Pancreas (tissue), 10 donors: Measurements from ENCODE around the gene PNPLA7. TPM values are rescaled to one million over a fixed set of nuclear protein-coding genes. Genes with fewer than 3 reads are reported as not detected.
"Not testable (repeated sequence)": the region's sequence is repeated elsewhere in the genome, so short reads cannot be mapped to it uniquely, and the experiment has no call there.

Experiments
- ATAC-seq, 4 donors: fragments of 200-7000 bp; cut with Tn5 transposase; one replicate each; pipeline versions ENCODE4 v1.8.0 to v1.9.1; 2020; ENCODE audit warnings: mild to moderate bottlenecking in 4 of 4, moderate library complexity in 4 of 4
- DNase-seq, 6 donors: peaks; one replicate each; pipeline ENCODE4 v3.0.0-alpha.2; 2020
- FAIRE-seq: peaks from 2 replicates; lab custom pipeline; 2012; peaks lifted over from hg19 to GRCh38; lab: Jason Lieb, UNC
- H3K27ac ChIP-seq, 4 donors: fragments of 200-600 bp; sonication (generic); 1 replicate in 3 of 4; 2 replicates in 1 of 4; pipeline versions ENCODE4 v1.5.0 to v1.8.0; 2020
- H3K27me3 ChIP-seq, 4 donors: fragments of 200-600 bp; one replicate each; pipeline ENCODE4 v1.8.0; 2021
- H3K36me3 ChIP-seq, 3 donors: fragments of 200-600 bp; sonication (generic) in 1 of 3; one replicate each; pipeline versions ENCODE4 v1.5.0 to v1.8.0; 2020 to 2021
- H3K4me1 ChIP-seq, 3 donors: fragments of 200-600 bp; one replicate each; pipeline ENCODE4 v1.8.0; 2021
- H3K4me3 ChIP-seq, 4 donors: fragments of 200-600 bp; sonication (generic) in 2 of 4; one replicate each; pipeline versions ENCODE4 v1.5.0 to v1.8.0; 2020 to 2021
- H3K9me3 ChIP-seq, 4 donors: fragments of 200-600 bp; one replicate each; pipeline ENCODE4 v1.8.0; 2021
- CTCF ChIP-seq, 4 donors: fragments of 200-600 bp; sonication (generic) in 3 of 4; IDR thresholded peaks; one replicate each; pipeline versions ENCODE4 v1.5.0 to v1.8.0; 2021; ENCODE audit warnings: antibody characterized with exemption in 4 of 4
- WGBS, 2 donors: extraction: QIAGEN DNeasy Blood & Tissue Kit; methylation state at CpG; one replicate each; pipeline ENCODE4 v1.1.7; 2013; 5-methylcytosine and 5-hydroxymethylcytosine counted together
- intact Hi-C, 3 donors: fragments of 100-400 bp; cut with DNase I; formaldehyde crosslinking; loops; one replicate each; pipeline versions ENCODE4 v1.11.1 to v1.14.2; 2022
- polyA plus RNA-seq, 2 donors: library from polyadenylated mRNA; stranded (reverse); fragments of 200-250 nt; gene quantifications; one replicate each; pipeline ENCODE4 v1.2.3, GENCODE V29; 2013
- total RNA-seq, 6 donors: library from RNA; stranded (reverse); fragmentation: NEBNext Ultra II Directional in 4 of 6; extraction: Animal tissue kit (Norgen Biotek cat#: 25700) in 4 of 6; gene quantifications; one replicate each; pipeline versions ENCODE4 v1.2.1 to v1.2.4, GENCODE V29; 2021 to 2023
- donor health status: healthy with polysubstance abuse.
- donor health status: DM: no; HTN: no; CAD: no; lungs with moderate emphysema.
- donor health status: DM: no; HTN: no; CAD: no.
- donor health status: control.
- donor health status: control.
- donor health status: Bipolar disorder and iron deficiency.
- donor health status: DM: yes; HTN: yes; CAD: no.
- donor health status: DM: no; HTN: no; CAD: no.
- donor health status: DM: no; HTN: no; CAD: no.
- donor health status: DM: yes; HTN: yes; CAD: no.

The PNPLA7 gene
- total and polyA plus RNA-seq, 8 donors: 7.1 to 71.8 (median 18.0) TPM

DNA sequence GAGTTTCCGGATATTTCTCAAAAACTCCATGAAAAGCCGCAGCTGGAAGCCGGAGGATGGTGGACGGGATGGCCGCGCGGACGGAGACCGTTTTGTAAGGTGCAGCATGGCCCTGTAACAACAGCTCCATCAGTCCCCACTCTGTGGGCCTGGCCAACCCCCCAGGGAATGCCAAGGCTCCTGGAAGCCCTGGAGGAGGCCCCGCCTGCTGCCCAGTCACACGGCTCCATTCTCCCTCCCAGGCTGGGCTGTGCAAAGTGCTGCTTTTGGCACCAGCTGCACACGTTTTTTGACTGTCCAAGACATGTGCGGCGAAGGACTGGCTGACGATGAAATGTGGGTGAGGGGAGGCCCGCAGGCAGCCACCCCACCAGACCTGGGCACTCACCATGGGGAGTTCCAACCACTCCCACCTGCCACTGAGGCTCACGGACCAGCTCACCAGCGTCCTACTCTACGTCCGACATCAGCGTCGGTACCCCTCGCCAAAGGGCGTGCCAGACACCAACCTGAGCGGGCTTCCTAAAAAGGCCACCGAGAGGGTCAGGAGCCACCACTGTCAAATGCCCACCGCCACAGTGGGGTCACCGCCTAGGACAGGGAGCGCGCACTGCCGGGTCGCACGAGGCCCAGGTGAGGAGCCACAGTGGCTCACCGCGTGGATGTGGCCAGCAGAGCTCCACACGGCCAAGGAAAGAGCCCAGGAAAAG is 27.3 kb downstream of the PNPLA7 start:
- ATAC-seq (no peak), FAIRE-seq (no peak), DNase-seq (peak in 2 of 6 donors; percentile 8 to 53)
- Histone ChIP-seq H3K27ac (no peak overlapping the region), H3K4me3 (no peak overlapping the region), H3K36me3 (no peaks in the 10 kb centered on the region), H3K9me3 (no peaks in the 10 kb centered on the region), H3K27me3 (no peaks in the 10 kb centered on the region), H3K4me1 (peaks cover 6 to 15% (median 9%) of the 10 kb centered on the region in 3 donors)
- intact Hi-C loops: loop anchor here in 2 of 3 donors (10.0 kb wide), 2 partner anchors 228 to 248 kb away; partner anchors contain the start of gene TOR4A (in 1 of the 2)
- WGBS, 2 donors: 94% methylated on average over 36 of the region's 36 CpGs
- TF ChIP-seq CTCF (IDR thresholded peaks at IDR 0.05): no peak

DNA sequence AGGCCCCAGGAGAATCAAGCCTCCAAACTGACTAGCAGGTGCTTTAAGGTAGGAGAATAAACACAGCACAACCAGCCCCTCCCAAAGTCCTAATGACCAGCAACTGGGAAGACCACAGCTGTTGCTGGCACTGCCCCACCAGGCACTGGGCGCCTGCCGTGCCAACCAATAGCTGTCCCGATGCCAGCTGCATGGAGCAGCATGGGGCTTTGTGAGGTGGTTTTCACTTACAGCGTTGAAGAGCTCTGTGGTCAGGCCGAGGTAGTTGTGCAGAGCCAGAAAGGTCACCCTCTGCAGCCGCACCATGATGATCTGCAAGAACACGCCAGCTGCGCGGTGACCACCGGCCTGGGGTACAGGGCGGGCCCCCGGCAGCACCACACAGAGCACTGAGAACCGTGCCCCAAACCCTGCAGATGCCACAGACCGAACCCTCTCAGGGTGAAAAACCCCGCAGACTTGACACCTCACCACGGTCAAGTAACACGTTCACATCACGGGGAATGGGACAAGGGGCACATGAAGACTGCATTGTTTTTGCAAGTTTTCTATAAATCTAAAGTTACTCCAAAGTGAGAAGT is 28.7 kb downstream of the PNPLA7 start:
- Histone ChIP-seq H3K4me3 (no peak overlapping the region), H3K9me3 (no peaks in the 10 kb centered on the region), H3K4me1 (peaks cover 6 to 15% (median 9%) of the 10 kb centered on the region in 3 donors), H3K27me3 (no peaks in the 10 kb centered on the region), H3K27ac (peak overlapping the region in 3 of 4 donors; percentile 2 to 70 (median 70)), H3K36me3 (no peaks in the 10 kb centered on the region)
- intact Hi-C loops: loop anchor here in 2 of 3 donors (10.0 kb wide), 2 partner anchors 227 to 247 kb away; partner anchors contain the start of gene TOR4A (in 1 of the 2)
- ATAC-seq: peak; percentile 94 to 95 (median 95)
- 63 to 64% methylated on average over 18 of the region's 18 CpGs for WGBS, 2 donors
- FAIRE-seq: no peak
- peak; percentile 81 to 95 (median 91) for DNase-seq
- TF ChIP-seq CTCF (IDR thresholded peaks at IDR 0.05): no peak

DNA sequence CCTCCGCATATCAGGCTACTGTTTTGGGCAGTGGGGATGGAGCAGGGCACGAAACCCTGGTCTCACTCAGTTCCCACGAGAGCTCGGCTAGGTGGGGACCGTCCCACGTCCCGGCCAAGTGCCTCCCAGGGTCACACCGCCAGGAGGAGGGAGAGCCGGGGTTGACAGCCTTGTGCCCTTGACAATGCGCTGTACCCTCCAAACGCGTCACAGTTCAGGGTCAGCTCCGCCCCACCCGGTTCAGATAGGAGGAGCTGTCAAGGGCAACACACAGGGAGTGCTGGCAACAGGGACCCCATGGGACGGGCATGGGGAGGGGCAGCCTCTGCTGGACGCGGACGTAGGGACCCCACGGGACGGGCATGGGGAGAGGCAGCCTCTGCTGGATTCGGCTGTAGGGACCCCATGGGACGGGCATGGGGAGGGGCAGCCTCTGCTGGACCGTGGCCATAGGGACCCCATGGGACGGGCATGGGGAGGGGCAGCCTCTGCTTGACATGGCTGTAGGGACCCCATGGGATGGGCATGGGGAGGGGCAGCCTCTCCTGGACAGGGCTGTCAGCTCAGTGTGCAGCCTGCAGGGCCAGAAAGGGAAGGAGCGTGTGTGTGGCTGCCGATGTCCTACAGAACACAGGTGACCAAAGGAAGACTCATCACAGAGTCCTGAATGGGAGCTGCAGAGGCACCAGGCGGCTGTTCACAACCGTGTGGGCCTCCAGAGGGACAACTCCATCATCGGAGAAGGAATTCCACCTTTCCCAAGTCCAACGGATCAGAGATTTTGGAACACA is 29.4 kb downstream of the PNPLA7 start:
- peak; percentile 40 to 55 (median 44) for ATAC-seq
- H3K9me3 ChIP-seq: no peaks in the 10 kb centered on the region
- H3K4me3 ChIP-seq: no peak overlapping the region
- H3K27me3 ChIP-seq: no peaks in the 10 kb centered on the region
- intact Hi-C loops: loop anchor here in 2 of 3 donors (10.0 kb wide), 2 partner anchors 226 to 246 kb away; partner anchors contain the start of gene TOR4A (in 1 of the 2)
- no peak for FAIRE-seq
- 47 to 52% methylated on average over 30 of the region's 30 CpGs for WGBS, 2 donors
- no peaks in the 10 kb centered on the region for H3K36me3 ChIP-seq
- no peak for TF ChIP-seq CTCF (IDR thresholded peaks at IDR 0.05)
- peak overlapping the region in 3 of 4 donors; percentile 2 to 70 (median 70) for H3K27ac ChIP-seq
- DNase-seq: peak in 3 of 6 donors; percentile 33 to 75 (median 39)
- peaks cover 6 to 15% (median 9%) of the 10 kb centered on the region in 3 donors for H3K4me1 ChIP-seq

GRCh38 chr9:137519553-137519952 is 30.6 kb downstream of the PNPLA7 start:
- no peak for FAIRE-seq
- Histone ChIP-seq H3K4me3 (no peak overlapping the region), H3K27me3 (no peaks in the 10 kb centered on the region), H3K4me1 (peaks cover 6 to 15% (median 9%) of the 10 kb centered on the region in 3 donors), H3K9me3 (no peaks in the 10 kb centered on the region), H3K36me3 (no peaks in the 10 kb centered on the region), H3K27ac (no peak overlapping the region)
- ATAC-seq: no peak
- peak in 2 of 6 donors; percentile 11 to 41 for DNase-seq
- no peak for TF ChIP-seq CTCF (IDR thresholded peaks at IDR 0.05)
- WGBS, 2 donors: 91 to 95% methylated on average over 10 of the region's 10 CpGs
- intact Hi-C loops: no loop called here

DNA sequence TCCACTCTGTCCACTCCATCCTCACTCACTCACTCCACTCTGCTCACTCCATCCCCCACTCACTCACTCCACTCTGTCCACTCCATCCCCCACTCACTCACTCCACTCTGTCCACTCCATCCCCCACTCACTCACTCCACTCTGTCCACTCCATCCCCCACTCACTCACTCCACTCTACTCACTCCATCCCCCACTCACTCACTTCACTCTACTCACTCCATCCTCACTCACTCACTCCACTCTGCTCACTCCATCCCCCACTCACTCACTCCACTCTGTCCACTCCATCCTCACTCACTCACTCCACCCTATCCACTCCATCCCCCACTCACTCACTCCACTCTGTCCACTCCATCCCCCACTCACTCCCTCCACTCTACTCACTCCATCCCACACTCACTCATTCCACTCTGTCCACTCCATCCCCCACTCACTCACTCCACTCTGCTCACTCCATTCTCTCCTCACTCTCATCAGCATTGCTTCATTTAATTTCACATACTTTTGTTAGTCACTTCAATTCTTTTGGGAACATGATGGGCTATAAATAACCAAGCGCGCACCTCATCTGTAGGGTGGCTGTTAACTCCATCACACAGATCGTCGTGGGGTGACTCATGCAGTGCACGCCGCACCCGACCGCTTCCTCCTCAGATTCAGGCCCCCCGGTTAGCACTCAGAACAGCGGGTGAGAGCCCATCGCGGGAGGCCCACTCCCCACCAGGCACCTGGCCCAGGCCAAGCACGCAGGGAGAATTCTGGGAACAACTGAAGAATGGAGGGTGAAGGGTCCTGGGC is 31.3 kb downstream of the PNPLA7 start:
- ATAC-seq, intact Hi-C loops, H3K27me3 ChIP-seq, H3K9me3 ChIP-seq, H3K27ac ChIP-seq, FAIRE-seq, H3K36me3 ChIP-seq, H3K4me3 ChIP-seq: not testable (repeated sequence)
- DNase-seq: peak in 2 of 6 donors; percentile 12 to 44
- WGBS, 2 donors: 94 to 95% methylated on average over 13 of the region's 13 CpGs
- H3K4me1 ChIP-seq: peaks cover 6 to 15% (median 9%) of the 10 kb centered on the region in 3 donors
